ENCODE data around the gene ZNF460. TPM values are rescaled to one million over a fixed set of nuclear protein-coding genes. Genes with fewer than 3 reads are reported as not detected.

ZNF460 gene
- total RNA-seq, result 76.1 TPM

DNA sequence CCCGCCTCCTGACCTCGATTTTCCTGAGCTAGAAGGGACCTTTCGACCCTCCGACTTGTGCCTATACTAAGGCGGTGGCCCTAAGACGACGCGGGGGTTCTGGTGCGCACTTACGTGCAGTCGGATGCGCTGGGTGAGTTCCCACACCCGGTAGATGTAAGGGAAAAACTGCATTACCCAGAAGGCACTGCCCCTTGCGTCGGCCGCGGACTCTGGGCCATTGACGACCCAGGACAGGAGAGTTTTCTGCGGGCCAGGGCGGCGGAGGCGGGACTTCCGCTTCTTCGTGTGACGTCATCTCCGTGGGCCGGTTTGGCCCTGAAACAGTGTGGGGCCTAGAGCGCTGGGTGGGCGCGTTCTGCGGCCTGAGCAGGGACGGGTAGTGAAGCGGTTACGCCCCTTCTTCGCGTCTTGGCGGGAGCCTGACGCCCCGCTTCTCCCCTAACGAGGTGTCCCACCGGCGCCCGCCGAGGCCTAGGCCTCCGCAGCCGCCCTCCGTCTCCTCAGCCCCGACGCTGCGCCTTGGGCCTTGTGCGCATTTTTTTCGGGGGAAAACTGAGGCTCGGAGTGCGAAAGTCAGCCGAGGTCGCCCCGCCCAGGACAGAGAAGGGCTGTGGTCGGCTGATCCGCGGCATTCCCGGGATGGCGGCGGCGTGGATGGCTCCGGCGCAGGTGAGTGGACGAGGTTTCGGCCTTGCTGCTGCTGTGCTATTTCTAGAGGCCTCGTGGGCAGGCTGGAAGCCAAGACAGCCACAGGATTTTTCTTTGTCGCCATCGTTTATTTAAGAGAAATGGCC lies at the start of gene ZNF460:
ZNF460 (plus strand) TSS at position 321 of the 797 bp plus-strand sequence; CDS start at position 643, 322 bp downstream.
- H3K9me3 ChIP-seq, result no peaks in the 10 kb centered on the region
- peak within 1 kb of the TSS; percentile 88 to 98 for H3K4me3 ChIP-seq
- TF ChIP-seq, protein P1, sequence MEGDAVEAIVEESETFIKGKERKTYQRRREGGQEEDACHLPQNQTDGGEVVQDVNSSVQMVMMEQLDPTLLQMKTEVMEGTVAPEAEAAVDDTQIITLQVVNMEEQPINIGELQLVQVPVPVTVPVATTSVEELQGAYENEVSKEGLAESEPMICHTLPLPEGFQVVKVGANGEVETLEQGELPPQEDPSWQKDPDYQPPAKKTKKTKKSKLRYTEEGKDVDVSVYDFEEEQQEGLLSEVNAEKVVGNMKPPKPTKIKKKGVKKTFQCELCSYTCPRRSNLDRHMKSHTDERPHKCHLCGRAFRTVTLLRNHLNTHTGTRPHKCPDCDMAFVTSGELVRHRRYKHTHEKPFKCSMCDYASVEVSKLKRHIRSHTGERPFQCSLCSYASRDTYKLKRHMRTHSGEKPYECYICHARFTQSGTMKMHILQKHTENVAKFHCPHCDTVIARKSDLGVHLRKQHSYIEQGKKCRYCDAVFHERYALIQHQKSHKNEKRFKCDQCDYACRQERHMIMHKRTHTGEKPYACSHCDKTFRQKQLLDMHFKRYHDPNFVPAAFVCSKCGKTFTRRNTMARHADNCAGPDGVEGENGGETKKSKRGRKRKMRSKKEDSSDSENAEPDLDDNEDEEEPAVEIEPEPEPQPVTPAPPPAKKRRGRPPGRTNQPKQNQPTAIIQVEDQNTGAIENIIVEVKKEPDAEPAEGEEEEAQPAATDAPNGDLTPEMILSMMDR (IDR thresholded peaks at IDR 0.05), result peak in 1 of 3 experiments; percentile 34
- TF ChIP-seq POLR2AphosphoS5 (IDR thresholded peaks at IDR 0.05; ENCODE audit: insufficient read depth in 1 of 2, low read depth in 1 of 2), result peak; percentile 58 to 96
- TF ChIP-seq POLR2A (IDR thresholded peaks at IDR 0.05), result peak in 1 of 2 donors; percentile 25
- H3K27ac ChIP-seq, result peak within 1 kb of the TSS; percentile 89
- H3K4me1 ChIP-seq, result peaks cover 40% of the 10 kb centered on the region
- peaks cover 3 to 17% of the 10 kb centered on the region in 2 donors for H3K36me3 ChIP-seq
- DNase-seq (ENCODE audit: extremely low spot score in 2 of 2), result peak in 1 of 2 donors; percentile 97
- intact Hi-C loops (cut with DNase I), result no loop called here
- no peaks in the 10 kb centered on the region for H3K27me3 ChIP-seq

DNA sequence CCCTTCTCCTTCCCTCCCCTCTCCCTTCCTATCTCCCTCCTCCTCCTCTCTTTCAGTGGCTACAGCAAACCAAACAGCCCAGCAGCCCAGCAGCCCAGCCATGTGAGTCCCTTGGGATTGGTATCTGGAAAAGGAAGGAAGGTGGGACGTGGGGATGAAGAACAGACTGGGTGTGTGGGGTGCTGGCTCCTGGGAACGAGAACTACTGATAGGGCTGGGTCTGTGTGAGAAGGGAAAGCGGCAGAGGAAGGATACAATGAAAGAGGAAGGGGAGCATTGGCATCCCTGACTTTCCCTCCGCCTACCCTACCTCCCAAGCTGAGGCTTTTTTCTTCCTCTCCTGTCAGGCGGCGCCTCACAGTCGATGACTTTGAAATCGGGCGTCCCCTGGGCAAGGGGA lies 48.6 kb upstream of the ZNF460 start:
- Histone ChIP-seq H3K4me1 (no peaks in the 10 kb centered on the region), H3K27me3 (no peaks in the 10 kb centered on the region), H3K9me3 (no peaks in the 10 kb centered on the region), H3K4me3 (no peak overlapping the region), H3K27ac (no peak overlapping the region), H3K36me3 (no peaks in the 10 kb centered on the region)
- intact Hi-C loops (cut with DNase I), result no loop called here
- TF ChIP-seq POLR2AphosphoS5 (IDR thresholded peaks at IDR 0.05; ENCODE audit: insufficient read depth in 1 of 2, low read depth in 1 of 2) (no peak), POLR2A (IDR thresholded peaks at IDR 0.05) (no peak)
- TF ChIP-seq, protein P1 (IDR thresholded peaks at IDR 0.05), result no peak
- peak in 1 of 2 donors; percentile 58 for DNase-seq (ENCODE audit: extremely low spot score in 2 of 2)

DNA sequence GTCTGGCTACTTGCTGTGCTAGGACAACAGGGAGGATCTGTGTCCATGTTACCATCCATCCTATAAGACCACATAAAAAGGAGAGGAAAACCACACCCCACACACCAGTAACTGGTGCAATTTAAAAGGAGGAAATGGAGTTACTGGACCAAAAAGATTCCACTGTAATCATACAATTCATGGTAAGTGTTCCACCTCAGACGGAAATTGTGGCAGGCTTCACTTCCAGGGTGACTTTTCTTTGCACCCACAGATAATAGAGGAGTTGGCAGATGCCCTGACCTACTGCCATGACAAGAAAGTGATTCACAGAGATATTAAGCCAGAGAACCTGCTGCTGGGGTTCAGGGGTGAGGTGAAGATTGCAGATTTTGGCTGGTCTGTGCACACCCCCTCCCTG lies 47.1 kb upstream of the ZNF460 start:
- intact Hi-C loops (cut with DNase I), result no loop called here
- Histone ChIP-seq H3K36me3 (no peaks in the 10 kb centered on the region), H3K27me3 (no peaks in the 10 kb centered on the region), H3K4me3 (no peak overlapping the region), H3K4me1 (no peaks in the 10 kb centered on the region), H3K27ac (no peak overlapping the region), H3K9me3 (no peaks in the 10 kb centered on the region)
- TF ChIP-seq, protein P1 (IDR thresholded peaks at IDR 0.05), result no peak
- no peak for TF ChIP-seq POLR2AphosphoS5 (IDR thresholded peaks at IDR 0.05; ENCODE audit: insufficient read depth in 1 of 2, low read depth in 1 of 2)
- TF ChIP-seq POLR2A (IDR thresholded peaks at IDR 0.05), result no peak
- peak in 1 of 2 donors; percentile 14 for DNase-seq (ENCODE audit: extremely low spot score in 2 of 2)

DNA sequence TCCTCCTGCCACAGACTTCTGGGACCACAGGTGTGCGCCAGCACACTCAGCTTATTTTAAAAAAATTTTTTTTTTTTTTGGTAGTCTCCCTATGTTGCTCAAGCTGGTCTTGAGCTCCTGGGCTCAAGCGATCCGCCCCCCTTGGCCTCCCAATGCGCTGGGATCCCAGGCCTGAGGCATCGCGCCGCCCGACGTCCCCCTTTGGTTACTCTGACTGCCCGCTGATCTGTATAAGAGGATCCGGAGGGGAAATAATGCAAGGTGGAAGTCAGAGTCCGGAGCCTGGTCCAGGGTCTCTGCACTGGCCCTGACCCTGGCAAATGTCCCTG lies 40.3 kb upstream of the ZNF460 start:
- intact Hi-C loops (cut with DNase I), result no loop called here
- peak overlapping the region; percentile 62 for H3K27ac ChIP-seq
- H3K4me3 ChIP-seq, result peak overlapping the region; percentile 70 to 83
- H3K36me3 ChIP-seq, result peaks cover 3 to 13% of the 10 kb centered on the region in 2 donors
- TF ChIP-seq, protein P1 (IDR thresholded peaks at IDR 0.05), result no peak
- TF ChIP-seq POLR2AphosphoS5 (IDR thresholded peaks at IDR 0.05; ENCODE audit: insufficient read depth in 1 of 2, low read depth in 1 of 2) (no peak), POLR2A (IDR thresholded peaks at IDR 0.05) (no peak)
- H3K9me3 ChIP-seq, result no peaks in the 10 kb centered on the region
- peaks cover 28% of the 10 kb centered on the region for H3K4me1 ChIP-seq
- H3K27me3 ChIP-seq, result no peaks in the 10 kb centered on the region
- DNase-seq (ENCODE audit: extremely low spot score in 2 of 2), result no peak
